Measurements from ENCODE around the gene FGF14.

Gene FGF14

GRCh38 chr13:101944521-101944920, 457.3 kb downstream of the FGF14 start:
- in situ Hi-C loops (cut with MboI; ENCODE audit: low pct_unique_long_range_greater_than_20kb, low sequenced_read_pairs, unreplicated experiment), result no loop called here
- no peak for DNase-seq (ENCODE audit: low spot score)

GRCh38 chr13:101942535-101943157, 459.2 kb downstream of the FGF14 start:
- no peak for DNase-seq (ENCODE audit: low spot score)
- peak; percentile 26 for TF ChIP-seq CTCF (IDR thresholded peaks at IDR 0.05; ENCODE audit: extremely low read depth, insufficient read depth, missing control alignments)
- in situ Hi-C loops (cut with MboI; ENCODE audit: low pct_unique_long_range_greater_than_20kb, low sequenced_read_pairs, unreplicated experiment), result no loop called here

More at GRCh38 chr13:101944521-101944920, 457.3 kb downstream of the FGF14 start:
- TF ChIP-seq CTCF (IDR thresholded peaks at IDR 0.05; ENCODE audit: extremely low read depth, insufficient read depth, missing control alignments), result no peak

- no peak for DNase-seq (ENCODE audit: low spot score)
- peak; percentile 59 for TF ChIP-seq CTCF (IDR thresholded peaks at IDR 0.05; ENCODE audit: extremely low read depth, insufficient read depth, missing control alignments)
- in situ Hi-C loops (cut with MboI; ENCODE audit: low pct_unique_long_range_greater_than_20kb, low sequenced_read_pairs, unreplicated experiment), result no loop called here
These were observed 459.8 kb downstream of the FGF14 start for GRCh38 chr13:101942038-101942437.

DNA sequence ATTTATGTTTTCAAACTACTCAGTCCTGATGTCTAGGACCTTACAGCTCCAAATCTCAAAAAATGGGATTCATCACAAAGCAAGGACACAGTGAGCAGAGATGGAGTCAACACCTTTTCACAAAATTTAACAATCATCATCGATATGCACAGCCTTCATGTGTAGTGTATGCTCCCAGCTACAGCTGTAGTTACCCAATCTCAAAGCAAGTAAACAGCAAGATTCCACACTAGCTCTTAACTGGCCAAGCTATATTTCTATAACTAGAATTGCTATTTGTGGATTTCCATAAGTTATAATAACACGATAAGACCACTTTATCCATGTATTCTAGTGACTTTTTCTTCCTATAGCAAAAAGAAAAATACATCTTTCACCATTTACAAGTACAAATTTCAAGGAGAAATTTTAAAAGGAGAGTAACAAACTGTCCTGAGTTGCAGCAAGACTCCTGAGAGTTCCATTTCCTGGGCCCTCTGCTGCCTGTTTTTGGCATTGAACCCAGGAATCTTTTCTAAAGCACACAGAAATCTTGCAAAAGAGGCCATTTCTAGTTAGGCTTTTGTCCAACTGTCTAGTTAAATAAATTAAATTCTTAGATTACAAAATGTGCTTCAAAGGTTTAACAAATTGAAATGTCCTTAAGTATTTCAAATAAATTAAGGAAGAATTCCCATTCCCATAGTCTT, 460.6 kb downstream of the FGF14 start:
- no peak for DNase-seq (ENCODE audit: low spot score)
- in situ Hi-C loops (cut with MboI; ENCODE audit: low pct_unique_long_range_greater_than_20kb, low sequenced_read_pairs, unreplicated experiment), result no loop called here
- no peak for TF ChIP-seq CTCF (IDR thresholded peaks at IDR 0.05; ENCODE audit: extremely low read depth, insufficient read depth, missing control alignments)

GRCh38 chr13:101939370-101939769, 462.5 kb downstream of the FGF14 start:
- DNase-seq (ENCODE audit: low spot score), result no peak
- TF ChIP-seq CTCF (IDR thresholded peaks at IDR 0.05; ENCODE audit: extremely low read depth, insufficient read depth, missing control alignments), result no peak
- in situ Hi-C loops (cut with MboI; ENCODE audit: low pct_unique_long_range_greater_than_20kb, low sequenced_read_pairs, unreplicated experiment), result no loop called here

GRCh38 chr13:101935828-101936227, 466.0 kb downstream of the FGF14 start:
- DNase-seq (ENCODE audit: low spot score), result no peak
- no peak for TF ChIP-seq CTCF (IDR thresholded peaks at IDR 0.05; ENCODE audit: extremely low read depth, insufficient read depth, missing control alignments)
- in situ Hi-C loops (cut with MboI; ENCODE audit: low pct_unique_long_range_greater_than_20kb, low sequenced_read_pairs, unreplicated experiment), result no loop called here

Measured in GM13977 (cell line).